Skin epidermis (tissue), 12 donors: ENCODE results near the gene ATXN7L1.

Experiments used
- H3K27ac ChIP-seq, 21 experiments: fragments of 200-600 bp; sonication (generic) in 11 of 21; one replicate each; pipeline ENCODE4 v1.5.0; 2020; ENCODE audit warnings: mild to moderate bottlenecking in 3 of 21, inconsistent platforms in 2 of 21, moderate library complexity in 2 of 21
- H3K4me3 ChIP-seq, 7 experiments: fragments of 200-600 bp; sonication (generic) in 2 of 7; one replicate each; pipeline ENCODE4 v1.5.0; 2020; ENCODE audit warnings: inconsistent platforms in 2 of 7, mild to moderate bottlenecking in 2 of 7, moderate library complexity in 1 of 7

The ATXN7L1 gene

GRCh38 chr7:105814481-105814880 is 61.9 kb downstream of the ATXN7L1 start:
- Histone ChIP-seq H3K27ac (no peak overlapping the region), H3K4me3 (no peak overlapping the region)

GRCh38 chr7:105811189-105811847 is 65.1 kb downstream of the ATXN7L1 start:
- no peak overlapping the region for H3K27ac ChIP-seq
- H3K4me3 ChIP-seq = no peak overlapping the region

- no peak overlapping the region for H3K4me3 ChIP-seq
- peak overlapping the region in 4 of 21 experiments; percentile 11 to 81 (median 66) for H3K27ac ChIP-seq
These were observed 65.8 kb downstream of the ATXN7L1 start for GRCh38 chr7:105810556-105810955.

GRCh38 chr7:105808703-105809590 is 67.5 kb downstream of the ATXN7L1 start:
- peak overlapping the region in 11 of 21 experiments; percentile 6 to 86 (median 44) for H3K27ac ChIP-seq

GRCh38 chr7:105808209-105808608 is 68.2 kb downstream of the ATXN7L1 start:
- Histone ChIP-seq H3K4me3 (no peak overlapping the region), H3K27ac (peak overlapping the region in 7 of 21 experiments; percentile 6 to 86 (median 76))

More at GRCh38 chr7:105808703-105809590, 67.5 kb downstream of the ATXN7L1 start:
- H3K4me3 ChIP-seq = no peak overlapping the region

GRCh38 chr7:105807448-105807762 is 69.0 kb downstream of the ATXN7L1 start:
- peak overlapping the region in 4 of 21 experiments; percentile 52 to 86 (median 78) for H3K27ac ChIP-seq
- no peak overlapping the region for H3K4me3 ChIP-seq

- peak overlapping the region in 8 of 21 experiments; percentile 1 to 86 (median 44) for H3K27ac ChIP-seq
These were observed 69.6 kb downstream of the ATXN7L1 start for GRCh38 chr7:105806592-105807447.

GRCh38 chr7:105805447-105806019 is 70.9 kb downstream of the ATXN7L1 start:
- Histone ChIP-seq H3K4me3 (no peak overlapping the region), H3K27ac (peak overlapping the region in 3 of 21 experiments; percentile 39 to 86 (median 81))

More at GRCh38 chr7:105806592-105807447, 69.6 kb downstream of the ATXN7L1 start:
- no peak overlapping the region for H3K4me3 ChIP-seq

- peak overlapping the region in 1 of 21 experiments; percentile 42 for H3K27ac ChIP-seq
These were observed 73.0 kb downstream of the ATXN7L1 start for GRCh38 chr7:105803429-105803736.

GRCh38 chr7:105802604-105803428 is 73.6 kb downstream of the ATXN7L1 start:
- Histone ChIP-seq H3K27ac (peak overlapping the region in 1 of 21 experiments; percentile 42), H3K4me3 (no peak overlapping the region)

More at GRCh38 chr7:105803429-105803736, 73.0 kb downstream of the ATXN7L1 start:
- H3K4me3 ChIP-seq = no peak overlapping the region

- peak overlapping the region in 1 of 21 experiments; percentile 59 for H3K27ac ChIP-seq
- no peak overlapping the region for H3K4me3 ChIP-seq
These were observed 75.4 kb downstream of the ATXN7L1 start for GRCh38 chr7:105800849-105801534.

- Histone ChIP-seq H3K27ac (peak overlapping the region in 3 of 21 experiments; percentile 7 to 59 (median 15)), H3K4me3 (no peak overlapping the region)
These were observed 76.0 kb downstream of the ATXN7L1 start for GRCh38 chr7:105800442-105800841.

GRCh38 chr7:105799677-105800076 is 76.7 kb downstream of the ATXN7L1 start:
- peak overlapping the region in 2 of 21 experiments; percentile 7 to 59 for H3K27ac ChIP-seq
- H3K4me3 ChIP-seq = no peak overlapping the region

- no peak overlapping the region for H3K27ac ChIP-seq
- H3K4me3 ChIP-seq = no peak overlapping the region
These were observed 77.4 kb downstream of the ATXN7L1 start for GRCh38 chr7:105799006-105799405.

- no peak overlapping the region for H3K27ac ChIP-seq
These were observed 78.7 kb downstream of the ATXN7L1 start for GRCh38 chr7:105797652-105798051.

GRCh38 chr7:105796365-105796764 is 80.0 kb downstream of the ATXN7L1 start:
- Histone ChIP-seq H3K4me3 (no peak overlapping the region), H3K27ac (no peak overlapping the region)

More at GRCh38 chr7:105797652-105798051, 78.7 kb downstream of the ATXN7L1 start:
- H3K4me3 ChIP-seq = no peak overlapping the region

- no peak overlapping the region for H3K4me3 ChIP-seq
- H3K27ac ChIP-seq = peak overlapping the region in 1 of 21 experiments; percentile 21
These were observed 81.4 kb downstream of the ATXN7L1 start for GRCh38 chr7:105794741-105795729.
